IMR-90 (cell line): ENCODE measurements around the gene RIC3. TPM values are rescaled to one million over a fixed set of nuclear protein-coding genes. Genes with fewer than 3 reads are reported as not detected.

ENCODE experiments used
- ATAC-seq: fragments of 200-7000 bp; cut with Tn5 transposase; 2 replicates; pipeline ENCODE4 v1.9.1; 2020; ENCODE audit warnings: low read depth, mild to moderate bottlenecking, moderate library complexity
- BruUV-seq: library from RNA; stranded (reverse); fragments of 400-500 nt; replicated peaks from 2 replicates; lab custom pipeline; 2021; lab: Mats Ljungman, UMichigan
- CTCF ChIA-PET: fragments of 300-600 bp; formaldehyde crosslinking; extraction: SDS; loops from one replicate; lab custom pipeline; 2021; ENCODE audit warnings: antibody characterized with exemption; lab: Yijun Ruan, JAX
- POLR2A ChIA-PET: fragments of 300-600 bp; sonication (Branson Sonifier 250); formaldehyde crosslinking; loops from one replicate; lab custom pipeline; 2022; ENCODE audit warnings: antibody characterized with exemption; ENCODE audit not compliant: unreplicated experiment; lab: Charles Lee
- DNase-seq: peaks from one replicate; pipeline ENCODE4 v3.0.0; 2013
- H2AFZ ChIP-seq: replicated peaks from 2 replicates; pipeline ENCODE3; 2013; ENCODE audit warnings: low read length, mild to moderate bottlenecking; ENCODE audit not compliant: poor library complexity
- H2AK5ac ChIP-seq: 2 replicates; pipeline ENCODE4 v1.6.1; 2013; ENCODE audit warnings: low read depth, low read length, inconsistent platforms
- H2AK9ac ChIP-seq: replicated peaks from 2 replicates; pipeline ENCODE3; 2013; ENCODE audit warnings: mild to moderate bottlenecking, low read depth, low read length, moderate library complexity; ENCODE audit not compliant: poor library complexity
- H2BK120ac ChIP-seq: 2 replicates; pipeline ENCODE4 v1.6.1; 2013; ENCODE audit warnings: low read depth, low read length, inconsistent platforms
- H2BK15ac ChIP-seq: 3 replicates; pipeline ENCODE4 v1.6.1; 2013; ENCODE audit warnings: low read depth, low read length, inconsistent platforms
- H2BK20ac ChIP-seq: 2 replicates; pipeline ENCODE4 v1.6.1; 2013; ENCODE audit warnings: low read depth, mild to moderate bottlenecking, inconsistent platforms, low read length, moderate library complexity
- H2BK5ac ChIP-seq: 2 replicates; pipeline ENCODE4 v1.6.1; 2013; ENCODE audit warnings: mild to moderate bottlenecking, low read depth, low read length, inconsistent platforms; ENCODE audit not compliant: poor library complexity, severe bottlenecking
- H3K14ac ChIP-seq: replicated peaks from 2 replicates; pipeline ENCODE4 v1.6.1; 2013; ENCODE audit warnings: low read depth, low read length, inconsistent platforms
- H3K18ac ChIP-seq: 2 replicates; pipeline ENCODE4 v1.6.1; 2013; ENCODE audit warnings: low read depth, low read length, control low read depth
- H3K23ac ChIP-seq: 2 replicates; pipeline ENCODE4 v1.6.1; 2013; ENCODE audit warnings: low read depth, low read length, inconsistent platforms
- H3K27ac ChIP-seq: 2 replicates; pipeline ENCODE4 v1.5.1; 2013; ENCODE audit warnings: mild to moderate bottlenecking, control low read depth, low read length; ENCODE audit not compliant: insufficient read depth
- H3K27me3 ChIP-seq: 2 replicates; pipeline ENCODE4 v1.6.1; 2013; ENCODE audit warnings: low read length; ENCODE audit not compliant: control insufficient read depth, insufficient read depth
- H3K36me3 ChIP-seq: 2 replicates; pipeline ENCODE4 v1.6.1; 2013; ENCODE audit warnings: low read length, mixed read lengths; ENCODE audit not compliant: control insufficient read depth, insufficient read depth
- H3K4ac ChIP-seq: 2 replicates; pipeline ENCODE4 v1.6.1; 2013; ENCODE audit warnings: low read depth, low read length, inconsistent platforms
- H3K4me1 ChIP-seq: 2 replicates; pipeline ENCODE4 v1.6.1; 2013; ENCODE audit warnings: low read length, mixed read lengths; ENCODE audit not compliant: control insufficient read depth, insufficient read depth
- H3K4me2 ChIP-seq: 2 replicates; pipeline ENCODE4 v1.6.1; 2013; ENCODE audit warnings: low read depth, mild to moderate bottlenecking, control low read depth, low read length, moderate library complexity
- H3K4me3 ChIP-seq: 2 replicates; pipeline ENCODE4 v1.5.1; 2013; ENCODE audit warnings: low read depth, mild to moderate bottlenecking, control low read depth, low read length, moderate library complexity; ENCODE audit not compliant: insufficient read depth
- H3K56ac ChIP-seq: 2 replicates; pipeline ENCODE4 v1.6.1; 2013; ENCODE audit warnings: low read length, inconsistent platforms; ENCODE audit not compliant: insufficient read depth; ENCODE audit errors: extremely low read depth
- H3K79me1 ChIP-seq, 2 experiments: 2 replicates each; pipeline ENCODE4 v1.6.1; 2013; ENCODE audit warnings: low read length in 2 of 2, inconsistent platforms in 1 of 2, low read depth in 1 of 2
- H3K9ac ChIP-seq: 2 replicates; pipeline ENCODE4 v1.6.1; 2013; ENCODE audit warnings: low read depth, low read length, control low read depth
- H3K9me1 ChIP-seq: 2 replicates; pipeline ENCODE4 v1.6.1; 2013; ENCODE audit warnings: low read length, inconsistent platforms; ENCODE audit not compliant: insufficient read depth
- H3K9me3 ChIP-seq: 2 replicates; pipeline ENCODE4 v1.6.1; 2013; ENCODE audit warnings: low read length; ENCODE audit not compliant: control insufficient read depth, insufficient read depth
- H4K20me1 ChIP-seq: 2 replicates; pipeline ENCODE4 v1.6.1; 2013; ENCODE audit warnings: low read length, inconsistent platforms; ENCODE audit not compliant: insufficient read depth
- H4K5ac ChIP-seq: 2 replicates; pipeline ENCODE4 v1.6.1; 2013; ENCODE audit warnings: mild to moderate bottlenecking, low read depth, low read length, control low read depth
- H4K8ac ChIP-seq, 2 experiments: 2 replicates each; pipeline ENCODE4 v1.6.1; 2013; ENCODE audit warnings: low read depth in 2 of 2, low read length in 2 of 2, control low read depth in 1 of 2, inconsistent platforms in 1 of 2
- H4K91ac ChIP-seq: 2 replicates; pipeline ENCODE4 v1.6.1; 2013; ENCODE audit warnings: low read depth, low read length, inconsistent platforms; ENCODE audit not compliant: insufficient read depth
- BHLHE40 ChIP-seq: fragments of 150-350 bp; IDR thresholded peaks from 2 replicates; pipeline ENCODE4 v1.6.1; 2016; ENCODE audit warnings: mild to moderate bottlenecking, low read depth, low read length
- CEBPB ChIP-seq: IDR thresholded peaks from 2 replicates; pipeline ENCODE4 v1.6.1; 2012; ENCODE audit warnings: low read depth, low read length, improper control_type of control experiment
- CHD1 ChIP-seq: IDR thresholded peaks from 2 replicates; pipeline ENCODE4 v1.6.1; 2012; ENCODE audit warnings: low read depth, low read length, improper control_type of control experiment
- CTCF ChIP-seq: conservative IDR thresholded peaks from 2 replicates; pipeline ENCODE4 v1.5.1; 2012; ENCODE audit warnings: mild to moderate bottlenecking, low read depth, low read length, improper control_type of control experiment
- ELK1 ChIP-seq: fragments of 150-350 bp; IDR thresholded peaks from 2 replicates; pipeline ENCODE4 v1.6.1; 2016; ENCODE audit warnings: low read depth, mild to moderate bottlenecking, low read length, moderate library complexity, borderline replicate concordance
- FOS ChIP-seq: fragments of 150-350 bp; IDR thresholded peaks from 2 replicates; pipeline ENCODE4 v1.6.1; 2016; ENCODE audit warnings: low read depth, low read length
- MAFK ChIP-seq: IDR thresholded peaks from 2 replicates; pipeline ENCODE4 v1.6.1; 2012; ENCODE audit warnings: low read depth, low read length, improper control_type of control experiment
- MXI1 ChIP-seq: IDR thresholded peaks from 2 replicates; pipeline ENCODE4 v1.6.1; 2012; ENCODE audit warnings: low read depth, mild to moderate bottlenecking, low read length, moderate library complexity, borderline replicate concordance
- NFE2L2 ChIP-seq: fragments of 150-350 bp; IDR thresholded peaks from 2 replicates; pipeline ENCODE4 v1.6.1; 2016; ENCODE audit warnings: low read depth, mild to moderate bottlenecking, low read length
- POLR2A ChIP-seq: IDR thresholded peaks from 2 replicates; pipeline ENCODE4 v1.6.1; 2012; ENCODE audit warnings: mild to moderate bottlenecking, low read depth, low read length
- RAD21 ChIP-seq: IDR thresholded peaks from 2 replicates; pipeline ENCODE4 v1.6.1; 2012; ENCODE audit warnings: low read length, improper control_type of control experiment
- RCOR1 ChIP-seq: IDR thresholded peaks from 2 replicates; pipeline ENCODE4 v1.6.1; 2012; ENCODE audit warnings: mild to moderate bottlenecking, low read length, improper control_type of control experiment; ENCODE audit not compliant: insufficient replicate concordance
- RFX5 ChIP-seq: IDR thresholded peaks from 2 replicates; pipeline ENCODE4 v1.8.0; 2012; ENCODE audit warnings: low read depth, mild to moderate bottlenecking, low read length, moderate library complexity
- SMC3 ChIP-seq: fragments of 150-350 bp; IDR thresholded peaks from 2 replicates; pipeline ENCODE4 v1.6.1; 2016; ENCODE audit warnings: low read depth, mild to moderate bottlenecking, antibody characterized with exemption, low read length, moderate library complexity
- USF2 ChIP-seq: fragments of 150-350 bp; IDR thresholded peaks from 2 replicates; pipeline ENCODE4 v1.6.1; 2017; ENCODE audit warnings: mild to moderate bottlenecking, antibody characterized with exemption, low read length, low read depth
- WGBS, 2 experiments: methylation state at CpG; one replicate each; pipeline versions ENCODE4 v1.1.5 to v1.1.7; 2013; ENCODE audit warnings: missing lambda C conversion rate in 2 of 2; ENCODE audit not compliant: insufficient read length in 1 of 2; ENCODE audit errors: extremely low coverage in 2 of 2; 5-methylcytosine and 5-hydroxymethylcytosine counted together
- dilution Hi-C: fragments of 300-500 bp; cut with HindIII; formaldehyde crosslinking; loops from one replicate; pipeline ENCODE4 v1.14.3; 2018; ENCODE audit warnings: low sequenced_read_pairs; ENCODE audit not compliant: unreplicated experiment
- in situ Hi-C: fragments of 300-500 bp; cut with MboI; formaldehyde crosslinking; loops from 3 replicates; pipeline ENCODE4 v1.14.3; 2019; ENCODE audit warnings: low sequenced_read_pairs, inconsistent platforms, mixed read lengths
- intact Hi-C: fragments of 100-400 bp; cut with micrococcal nuclease; formaldehyde crosslinking; loops from 2 replicates; pipeline ENCODE4 v1.10.0; 2022
- polyA plus RNA-seq, 3 experiments: library from polyadenylated mRNA; depleted of rRNA; stranded (reverse); fragments of >200 nt; gene quantifications; 2 replicates each; pipeline ENCODE4 v1.2.3, GENCODE V29; 2012; ENCODE audit warnings: low replicate concordance in 1 of 3
- total RNA-seq: library from RNA; depleted of rRNA; stranded (reverse); fragments of >200 nt; gene quantifications from 2 replicates; pipeline ENCODE4 v1.2.3, GENCODE V29; 2012

Gene RIC3
- total and polyA plus RNA-seq, 2 of the 4 experiments (the other 2 are of a cell fraction) = not detected

GRCh38 chr11:8067929-8068575 is 100.8 kb downstream of the RIC3 start:
- dilution Hi-C loops = no loop called here
- H3K4me1 ChIP-seq = peaks cover 12% of the 10 kb centered on the region
- intact Hi-C loops = no loop called here
- H2AK9ac ChIP-seq = no peak overlapping the region
- ChIA-PET CTCF (interaction anchor here (2.2 kb wide), 1 partner anchor 61 kb away, joined by 6 read pairs; no protein-coding TSS in a partner anchor), POLR2A (no interaction called here)
- peak overlapping the region; percentile 38; the same call in 1 of the 2 replicates for H2BK120ac ChIP-seq
- H3K9me1 ChIP-seq = peaks cover 13% of the 10 kb centered on the region
- H3K4me3 ChIP-seq = no peak overlapping the region
- 0 out of 2 replicates have a peak overlapping the region, but pooled peaks have one; percentile 23 for H3K23ac ChIP-seq
- H4K8ac ChIP-seq = no peak overlapping the region
- H2AFZ ChIP-seq = peak overlapping the region; percentile 48
- no peak overlapping the region for H4K5ac ChIP-seq
- H3K4ac ChIP-seq = peak overlapping the region; percentile 31
- H2BK15ac ChIP-seq = no peak overlapping the region
- H2BK20ac ChIP-seq = 0 out of 2 replicates have a peak overlapping the region, but pooled peaks have one; percentile 1
- no peak overlapping the region for H4K91ac ChIP-seq
- H3K36me3 ChIP-seq = no peaks in the 10 kb centered on the region
- peak overlapping the region; percentile 30; the same call in 1 of the 2 replicates for H2AK5ac ChIP-seq
- H4K20me1 ChIP-seq = peaks cover 6% of the 10 kb centered on the region
- H3K9me3 ChIP-seq = no peaks in the 10 kb centered on the region
- DNase-seq (no peak), ATAC-seq (no peak)
- H3K27ac ChIP-seq = peak overlapping the region; percentile 1; the same call in 1 of the 2 replicates
- peak overlapping the region; percentile 7 for H2BK5ac ChIP-seq
- no TSS peak for BruUV-seq
- no peak overlapping the region for H3K18ac ChIP-seq
- in situ Hi-C loops = no loop called here
- H3K9ac ChIP-seq = no peak overlapping the region
- no peak overlapping the region for H3K4me2 ChIP-seq
- no peaks in the 10 kb centered on the region for H3K79me1 ChIP-seq
- peaks cover 6% of the 10 kb centered on the region; the same call in 1 of the 2 replicates for H3K27me3 ChIP-seq
- 80% methylated on average over 9 of the region's 13 CpGs; no CpG with 5 or more reads in 1 of the 2 experiments for WGBS, 2 experiments
- H3K56ac ChIP-seq = no peak overlapping the region
- peak overlapping the region; percentile 43 for H3K14ac ChIP-seq
- TF ChIP-seq RFX5 (no peak), CEBPB (no peak), CHD1 (no peak), RAD21 (no peak), POLR2A (no peak), MXI1 (no peak), MAFK (no peak), SMC3 (no peak), USF2 (no peak), ELK1 (no peak), BHLHE40 (no peak), CTCF (no peak), FOS (no peak), NFE2L2 (no peak), RCOR1 (no peak)
